Measurements from ENCODE around the gene SERTAD3.
A peak's percentile ranks its signal among the peaks of the same experiment; 100 is the strongest.

The SERTAD3 gene

DNA sequence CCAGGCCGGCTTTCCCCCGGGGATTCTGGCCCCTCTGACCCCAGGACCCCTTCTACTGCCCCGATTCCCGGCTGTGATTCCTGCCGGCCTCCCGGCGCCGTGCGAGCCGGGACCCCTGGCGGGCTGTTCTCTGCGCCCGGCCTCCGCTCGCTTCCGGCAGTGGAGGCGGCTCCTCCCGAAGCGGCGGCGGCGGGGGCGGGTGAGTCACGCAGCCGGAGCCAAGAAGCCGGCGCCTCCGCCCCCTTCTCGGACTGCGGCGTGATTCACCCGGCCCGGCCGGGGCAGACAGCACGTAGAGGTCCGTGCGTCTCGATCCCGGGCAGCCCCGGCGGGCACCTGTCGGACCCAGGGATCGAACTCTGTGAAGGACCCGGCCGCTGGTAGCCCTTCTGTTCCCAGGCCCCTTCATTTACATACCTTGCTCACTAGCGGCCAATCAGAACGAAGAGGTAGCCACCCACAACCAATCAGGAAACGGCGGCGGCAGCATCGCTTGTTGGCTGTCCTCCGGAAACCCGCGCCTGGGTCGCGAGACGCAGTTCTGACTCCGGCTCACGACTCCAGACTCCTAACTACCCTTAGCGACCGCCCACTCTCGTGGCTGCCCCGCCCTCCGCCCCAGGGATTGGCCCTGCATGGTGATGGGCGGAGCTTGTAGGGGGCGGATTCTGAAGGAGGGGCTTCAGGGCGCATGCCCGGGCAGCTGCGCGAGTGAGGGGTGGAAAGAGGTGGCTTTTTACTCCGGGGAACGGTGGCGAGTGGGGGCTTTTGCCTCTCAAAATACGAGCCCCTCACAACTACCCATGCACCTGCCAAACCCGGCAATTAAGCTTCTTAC, 18.5 kb downstream of the SERTAD3 start, which contains the start of gene SERTAD1:
SERTAD1 (minus strand) TSS at position 543 of the 838 bp plus-strand sequence. CDS start 2,446 bp downstream, outside the sequence.
- peak; percentile 100 for DNase-seq (ENCODE audit: low read depth in 2 of 2)

DNA sequence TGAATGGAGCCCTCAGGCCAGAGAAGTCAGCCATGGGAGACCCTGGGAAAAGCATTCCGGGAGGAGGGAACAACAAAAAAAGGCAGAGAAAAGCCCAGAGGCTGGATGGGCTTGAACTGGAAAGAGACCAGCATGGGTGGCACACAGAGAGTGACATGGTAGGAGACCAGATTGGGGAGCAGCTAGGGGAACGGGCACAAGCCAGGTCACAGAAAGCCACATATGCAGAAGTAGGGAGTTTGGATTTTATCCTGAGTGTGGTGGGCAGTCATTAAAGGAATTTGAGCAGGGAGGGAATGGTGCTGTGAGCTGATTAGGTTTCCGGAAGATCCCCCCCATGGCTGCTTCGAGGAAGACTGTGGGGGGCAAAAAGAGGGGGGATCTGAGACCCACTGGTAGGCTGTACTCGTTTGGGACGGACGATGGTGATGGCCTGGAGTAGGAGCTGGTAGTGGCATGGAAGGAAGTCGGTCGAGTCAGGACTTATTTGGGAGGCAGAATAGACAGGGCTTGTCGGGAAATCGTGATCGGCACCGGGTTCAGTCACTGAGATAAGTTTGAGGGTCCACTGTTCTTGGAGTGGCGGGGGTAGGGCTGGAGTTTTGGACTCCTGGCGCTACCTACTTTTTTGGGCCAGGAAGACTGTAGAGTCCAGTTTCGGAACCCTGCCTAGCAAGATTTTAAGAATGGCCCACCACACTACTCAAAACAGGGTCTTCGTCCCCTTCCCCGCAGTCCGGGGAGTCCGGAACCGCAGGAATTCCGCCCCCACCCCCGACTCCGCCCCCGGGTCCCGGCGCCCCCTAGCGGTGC, 19.3 kb downstream of the SERTAD3 start:
- DNase-seq (ENCODE audit: low read depth in 2 of 2), result no peak

DNA sequence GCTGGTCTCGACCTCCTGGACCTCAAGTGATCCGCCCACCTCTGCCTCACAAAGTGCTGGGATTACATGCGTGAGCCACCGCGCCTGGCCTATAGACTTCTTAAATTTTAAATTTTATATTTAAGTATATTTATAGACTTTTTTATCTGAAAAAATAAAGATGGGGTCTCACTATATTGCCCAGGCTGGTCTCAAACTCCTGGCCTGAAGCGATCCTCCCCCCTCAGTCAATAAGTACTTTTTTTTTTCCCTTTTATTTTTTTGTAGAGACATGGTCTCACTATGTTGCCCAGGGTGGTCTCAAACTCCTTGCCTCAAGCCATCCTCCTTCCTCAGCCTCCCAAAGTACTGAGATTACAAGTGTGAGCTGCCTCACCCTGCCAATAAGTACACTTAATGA, 20.2 kb downstream of the SERTAD3 start:
- no peak for DNase-seq (ENCODE audit: low read depth in 2 of 2)

DNA sequence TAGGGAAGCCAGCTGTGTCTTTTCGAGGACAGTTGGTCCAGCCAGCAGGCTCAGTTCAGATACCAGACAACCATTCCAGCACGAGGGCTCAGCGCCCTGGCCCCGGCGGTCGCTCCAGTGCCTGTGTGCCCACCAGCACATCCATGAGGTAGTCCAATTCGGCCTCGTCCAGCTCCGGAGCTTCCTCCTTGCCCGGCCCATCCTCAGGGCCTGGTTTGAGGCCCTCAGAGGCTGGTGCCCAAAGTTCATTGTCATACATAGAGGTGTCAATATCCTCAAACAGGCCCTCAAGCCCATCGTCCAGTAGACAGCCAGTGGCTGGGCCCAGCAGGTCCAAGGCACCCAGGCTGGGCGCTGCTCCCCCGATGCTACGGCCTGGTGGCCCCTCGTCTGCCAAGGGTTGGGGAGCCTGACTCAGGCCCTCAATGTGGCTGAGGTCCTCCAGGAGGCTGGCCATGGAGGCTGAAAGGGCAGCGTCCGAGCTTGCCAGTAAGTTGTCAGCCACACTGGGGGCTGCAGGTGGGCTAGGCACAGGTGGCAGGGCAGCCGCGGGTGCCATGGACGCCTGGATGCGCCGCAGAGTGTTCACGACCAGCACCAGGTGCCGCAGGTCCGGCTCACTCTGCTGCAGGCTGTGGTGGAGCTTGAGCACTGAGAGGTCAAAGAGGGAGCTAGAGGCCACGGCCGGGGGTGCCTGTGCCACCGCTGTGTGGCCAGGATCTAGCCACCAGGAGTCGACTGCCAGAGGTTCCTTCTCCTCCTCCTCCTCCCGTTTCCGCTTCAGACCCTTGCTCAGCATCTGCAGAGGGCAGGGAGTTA, 21.2 kb downstream of the SERTAD3 start:
- no peak for DNase-seq (ENCODE audit: low read depth in 2 of 2)

DNA sequence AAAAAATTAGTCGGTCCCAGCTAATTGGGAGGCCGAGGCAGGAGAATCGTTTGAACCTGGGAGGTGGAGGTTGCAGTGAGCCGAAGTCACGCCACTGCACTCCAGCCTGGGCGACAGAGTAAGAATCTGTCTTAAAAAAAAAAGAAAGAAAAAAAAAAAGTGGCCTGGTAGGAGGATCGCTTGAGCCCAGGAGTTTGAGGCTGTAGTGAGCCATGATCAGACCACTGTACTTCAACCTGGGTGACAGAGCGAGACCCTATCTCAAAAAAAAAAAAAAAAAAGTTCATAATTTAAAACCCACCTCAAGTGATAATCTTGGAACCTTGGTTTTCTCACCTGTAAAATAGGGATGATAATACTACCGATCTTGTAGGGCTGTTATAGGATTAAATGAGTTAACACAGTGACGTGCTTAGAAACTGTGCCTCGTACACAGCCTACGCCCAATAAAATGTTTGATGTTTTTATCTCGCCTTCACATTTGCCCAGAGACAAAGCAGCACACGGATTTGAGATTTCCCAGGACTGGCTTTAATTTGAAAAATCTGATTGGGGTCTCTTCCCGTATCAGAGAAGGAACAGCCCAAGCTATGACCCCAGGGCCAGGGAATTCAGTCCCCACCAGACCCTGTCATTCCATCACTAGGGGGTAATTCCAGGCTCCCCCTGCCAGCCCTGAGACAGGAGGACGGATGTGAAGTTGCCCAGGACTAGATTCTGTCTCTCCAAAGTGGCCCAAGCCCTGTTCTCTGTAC, 22.0 kb downstream of the SERTAD3 start:
- DNase-seq (ENCODE audit: low read depth in 2 of 2), result no peak

DNA sequence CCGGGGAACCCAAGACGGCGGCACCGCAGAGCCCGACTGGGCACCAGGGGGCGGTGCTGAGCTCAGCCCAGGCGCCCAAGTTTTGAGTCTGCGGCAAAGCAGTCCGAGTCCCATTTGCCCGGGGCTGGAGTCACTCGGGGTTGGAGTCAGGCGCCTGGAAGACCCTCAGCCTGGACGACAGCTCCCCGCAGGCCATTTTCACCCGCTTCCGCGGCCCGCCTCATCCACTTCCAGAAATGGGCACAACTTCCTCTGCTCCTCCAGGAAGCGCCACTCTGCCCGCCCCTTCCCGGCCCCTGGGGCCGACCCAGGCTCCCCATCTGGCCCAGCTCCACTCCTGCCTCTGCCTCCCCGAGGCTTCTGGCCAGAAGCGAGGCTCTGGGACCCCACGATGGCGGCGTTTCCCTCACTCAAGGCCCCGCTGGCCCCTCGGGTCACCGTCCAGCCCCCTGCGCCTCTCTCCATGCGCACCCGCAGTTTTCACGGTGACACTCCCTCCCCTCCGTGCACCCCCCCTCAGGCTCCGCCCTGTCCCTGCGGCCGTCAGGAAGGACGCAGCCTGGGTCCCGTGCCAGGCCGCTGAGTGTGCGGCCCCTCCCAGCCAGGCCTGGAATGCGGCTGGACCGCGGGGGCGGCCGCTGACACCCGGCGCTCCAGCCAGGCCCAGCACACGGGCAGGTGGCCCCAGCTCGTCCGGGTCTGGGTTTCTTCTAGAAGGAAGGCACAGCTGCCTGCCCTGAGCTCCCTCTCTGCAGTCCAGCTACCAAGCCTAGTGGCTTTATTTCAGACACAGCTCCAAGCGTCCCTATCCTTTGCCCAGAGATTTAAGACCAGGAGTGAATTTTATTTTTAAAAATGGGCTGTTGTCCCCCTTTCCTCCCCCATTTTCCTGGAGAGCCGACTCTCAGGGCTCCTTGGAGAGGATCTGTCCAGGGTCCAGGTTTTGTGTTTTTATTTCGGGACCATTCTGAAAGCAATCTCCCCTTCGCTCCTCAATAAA, 23.1 kb downstream of the SERTAD3 start:
- peak; percentile 43 to 61 for DNase-seq (ENCODE audit: low read depth in 2 of 2)

DNA sequence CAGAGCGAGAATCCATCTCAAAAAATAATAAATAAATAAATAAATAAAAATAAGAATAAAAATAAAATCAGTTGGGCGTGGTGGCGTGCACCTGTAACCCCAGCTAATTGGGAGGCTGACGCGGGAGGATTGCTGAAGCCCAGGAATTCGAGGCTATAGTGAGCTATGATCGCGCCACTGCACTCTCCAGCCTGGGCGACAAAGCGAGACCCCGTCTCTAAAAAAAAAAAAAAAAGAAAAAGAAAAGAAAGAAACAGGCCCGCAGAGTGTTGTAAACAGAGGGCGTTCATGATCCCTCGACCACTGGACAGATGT, 23.7 kb downstream of the SERTAD3 start:
- DNase-seq (ENCODE audit: low read depth in 2 of 2), result no peak

DNA sequence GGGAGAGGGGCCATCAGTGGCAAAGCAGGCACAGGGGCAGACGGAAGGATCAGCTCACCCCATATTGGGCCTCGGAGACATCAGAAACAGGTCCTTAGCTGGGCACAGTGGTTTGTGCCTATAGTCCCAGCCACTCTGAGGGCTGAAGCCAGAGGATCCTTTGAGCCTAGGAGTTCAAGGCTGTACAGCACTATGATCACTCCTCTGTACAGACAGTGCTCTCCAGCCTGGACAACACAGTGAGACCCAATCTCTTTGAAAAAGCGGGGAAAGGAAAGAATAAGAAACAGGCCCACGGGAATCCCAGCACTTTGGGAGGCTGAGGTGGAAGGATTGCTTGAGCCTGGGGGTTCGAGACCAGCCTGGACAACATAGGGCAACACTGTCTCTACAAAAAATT, 24.4 kb downstream of the SERTAD3 start:
- DNase-seq (ENCODE audit: low read depth in 2 of 2), result no peak

DNA sequence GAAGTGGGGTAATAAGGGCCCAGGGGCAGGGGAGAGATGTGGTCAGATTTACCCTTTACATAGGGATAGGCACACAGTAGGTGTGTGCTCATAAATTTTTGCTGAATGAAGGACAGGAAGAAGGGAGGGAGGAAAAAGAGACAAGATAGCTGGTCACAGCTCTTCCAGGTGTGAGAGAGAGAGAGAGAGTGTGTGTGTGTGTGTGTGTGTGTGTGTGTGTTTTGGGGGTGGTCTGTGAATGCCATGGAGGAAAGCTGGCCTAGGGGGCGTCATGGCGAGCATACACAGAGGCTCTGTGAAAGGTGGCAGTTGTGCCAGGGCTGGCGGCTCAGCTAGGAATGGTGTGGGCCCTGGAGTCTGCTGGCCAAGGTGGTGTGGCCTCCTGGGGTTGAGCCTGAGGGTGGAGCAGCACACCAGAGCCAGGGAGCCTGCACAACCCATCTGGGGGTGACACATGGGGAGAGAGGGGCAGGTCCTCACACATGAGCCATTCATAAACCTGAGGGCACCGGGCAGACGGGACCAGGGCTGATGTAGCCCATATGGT, 25.0 kb downstream of the SERTAD3 start:
- DNase-seq (ENCODE audit: low read depth in 2 of 2), result no peak

DNA sequence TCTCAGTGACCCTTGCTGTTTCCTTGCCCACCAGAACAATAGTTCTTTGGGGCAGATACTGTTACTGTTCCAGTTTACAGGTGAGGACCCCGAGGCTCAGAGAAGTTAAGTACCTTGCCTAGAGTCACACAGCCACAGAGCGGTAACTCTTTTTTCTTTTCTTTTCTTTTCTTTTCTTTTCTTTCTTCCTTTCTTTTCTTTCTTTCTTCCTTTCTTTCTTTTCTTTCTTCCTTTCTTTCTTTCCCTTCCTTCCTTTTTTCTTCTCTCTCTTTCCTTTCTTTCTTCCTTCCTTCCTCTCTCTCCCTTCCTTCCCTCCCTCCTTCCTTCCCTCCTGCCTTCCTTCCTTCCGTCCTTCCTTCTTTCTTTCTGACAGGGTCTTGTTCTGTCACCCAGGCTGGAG, 26.1 kb downstream of the SERTAD3 start:
- no peak for DNase-seq (ENCODE audit: low read depth in 2 of 2)

DNA sequence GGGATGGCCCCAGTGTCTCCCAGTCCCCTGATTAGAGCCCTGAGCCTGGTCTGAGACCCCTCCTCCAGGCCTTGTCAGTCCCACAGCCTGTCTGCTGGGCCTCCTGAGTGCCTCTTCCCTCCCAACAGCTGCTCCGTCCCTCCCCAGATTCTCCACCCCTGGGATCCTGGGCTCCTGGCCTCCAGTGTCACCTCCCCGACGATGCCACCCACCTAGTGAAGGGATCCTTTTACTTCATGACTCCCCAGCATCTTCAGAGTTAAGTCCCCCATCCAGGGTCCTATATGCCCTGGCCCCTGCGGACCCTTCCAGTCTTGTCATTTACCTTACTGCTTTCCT, 26.5 kb downstream of the SERTAD3 start:
- DNase-seq (ENCODE audit: low read depth in 2 of 2), result no peak

DNA sequence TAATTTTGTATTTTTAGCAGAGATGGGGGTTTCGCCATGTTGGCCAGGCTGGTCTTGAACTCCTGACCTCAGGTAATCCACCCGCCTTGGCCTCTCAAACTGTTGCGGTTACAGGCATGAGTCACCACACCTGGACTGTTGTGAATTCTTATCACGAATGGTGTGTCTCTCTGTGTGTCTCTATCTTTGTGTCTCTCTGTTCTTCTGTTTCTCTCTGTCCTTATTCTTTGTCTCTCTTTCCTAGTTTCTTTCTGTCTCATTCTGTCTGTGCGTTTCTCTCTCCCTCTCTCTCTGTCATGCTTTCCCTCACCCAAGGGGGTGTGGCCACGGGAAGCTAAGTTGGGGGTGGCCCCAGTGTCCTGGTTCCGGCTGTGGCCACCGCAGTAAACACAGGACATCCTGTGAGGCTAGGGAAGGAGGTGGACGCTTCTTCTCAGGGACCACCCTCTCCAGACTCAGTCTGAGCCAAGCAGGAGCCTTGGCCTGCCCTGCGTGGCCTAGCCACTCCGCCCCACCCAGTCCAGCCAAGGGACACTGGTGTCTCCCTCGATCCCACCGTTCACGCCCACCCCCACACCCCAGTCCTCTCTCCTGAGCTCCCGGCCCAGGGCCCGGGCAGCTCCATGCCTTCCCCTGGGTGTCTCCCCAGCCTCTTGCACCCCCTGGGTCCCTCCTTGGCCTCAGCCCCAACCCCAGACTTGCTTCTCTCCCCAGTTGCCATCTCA, 27.1 kb downstream of the SERTAD3 start:
- DNase-seq (ENCODE audit: low read depth in 2 of 2), result no peak

DNA sequence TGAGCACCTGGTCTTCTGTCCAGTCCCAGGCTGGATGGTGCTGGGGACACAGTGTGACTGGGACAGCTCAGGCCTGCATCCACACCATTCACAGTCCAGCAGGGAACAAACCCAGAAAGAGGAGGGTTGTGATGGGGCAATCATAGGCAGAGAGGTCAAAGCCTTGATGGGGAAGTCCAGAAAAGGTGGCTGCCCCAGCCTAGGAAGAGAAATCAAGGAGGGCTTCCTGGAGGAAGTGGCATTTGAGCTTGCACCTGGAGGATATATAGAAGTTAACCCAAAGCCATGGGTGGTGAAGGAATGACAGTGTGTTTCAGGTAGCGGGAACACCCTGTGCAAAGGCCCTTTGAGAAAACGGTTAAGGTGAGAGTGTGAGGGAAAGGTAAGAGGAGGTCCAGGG, 28.4 kb downstream of the SERTAD3 start:
- DNase-seq (ENCODE audit: low read depth in 2 of 2), result no peak

DNA sequence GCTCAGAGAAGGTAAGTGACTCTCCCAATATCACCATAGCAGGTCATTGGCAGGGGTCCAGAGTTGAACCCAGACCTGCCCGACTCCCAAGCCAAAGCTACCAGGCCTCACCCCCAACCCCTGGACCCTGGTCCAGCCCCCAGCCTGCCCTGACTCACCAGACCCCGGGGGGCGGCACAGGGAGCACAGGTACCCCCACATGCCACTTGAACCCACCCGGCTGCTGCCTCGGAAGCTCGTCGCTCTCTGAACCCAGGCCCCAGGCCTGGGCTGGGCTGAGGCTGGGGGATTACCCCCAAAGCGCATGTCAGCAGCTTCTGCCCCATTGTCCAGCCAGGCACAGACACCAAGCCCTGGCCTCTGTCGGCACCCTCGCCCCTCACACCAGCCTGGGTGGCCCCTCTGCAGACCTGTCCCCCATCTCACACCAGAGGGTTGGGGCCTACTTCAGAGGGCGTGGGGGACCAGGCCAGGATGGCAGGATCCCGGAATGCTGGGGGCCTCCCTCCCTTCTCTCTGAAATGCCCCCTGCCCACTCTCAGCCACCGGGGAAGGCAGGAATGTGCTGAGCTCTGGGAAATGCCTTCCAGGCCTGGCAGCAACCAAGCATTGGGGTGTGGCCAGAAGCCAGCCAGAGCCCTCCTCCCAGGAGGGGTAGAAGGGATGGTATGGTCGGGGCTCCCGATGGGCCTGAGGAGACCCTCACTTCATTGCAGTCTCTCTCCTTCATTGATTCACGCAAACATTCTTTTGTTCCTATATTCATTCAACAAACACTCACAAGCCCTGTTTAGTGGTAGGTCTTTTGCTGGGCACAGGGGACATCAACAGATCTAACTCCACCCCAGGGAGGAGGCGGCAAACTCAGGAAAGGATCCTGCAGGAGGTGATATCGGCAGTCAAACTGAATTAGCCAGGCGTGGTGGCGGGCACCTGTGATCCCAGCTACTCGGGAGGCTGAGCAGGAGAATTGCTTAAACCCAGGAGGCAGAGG, 29.3 kb downstream of the SERTAD3 start:
- DNase-seq (ENCODE audit: low read depth in 2 of 2), result no peak

DNA sequence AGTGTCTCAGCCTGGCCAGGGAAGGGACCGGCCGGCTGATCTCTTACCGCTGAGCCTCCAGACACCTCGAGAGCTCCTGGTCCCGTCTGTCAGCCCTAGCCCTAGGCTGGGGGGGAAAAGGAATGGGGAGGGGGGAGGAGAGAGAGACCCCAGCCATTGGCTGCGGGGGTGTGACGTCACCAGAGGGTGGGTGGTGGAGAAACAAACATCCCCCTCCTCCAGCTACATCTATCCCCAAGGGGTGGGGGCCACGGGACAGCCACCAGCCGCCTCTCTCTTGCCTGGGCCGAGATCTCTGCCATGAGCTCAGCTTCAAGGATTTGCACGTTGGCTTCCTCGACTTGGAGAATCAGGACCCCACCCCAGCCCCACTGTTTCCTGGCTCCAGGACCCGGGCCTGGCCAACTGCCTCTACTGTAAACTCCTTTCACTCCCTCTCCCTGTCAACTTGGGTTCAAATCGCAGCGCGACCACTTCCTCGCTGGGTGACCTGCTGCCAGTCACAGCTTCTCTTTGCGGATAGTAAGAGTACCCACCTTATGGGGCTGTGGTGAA, 30.8 kb downstream of the SERTAD3 start, which contains the start of gene PRX:
PRX (minus strand) TSS at position 88 of the 555 bp plus-strand sequence. CDS start 5,446 bp downstream, outside the sequence.
- no peak for DNase-seq (ENCODE audit: low read depth in 2 of 2)

DNA sequence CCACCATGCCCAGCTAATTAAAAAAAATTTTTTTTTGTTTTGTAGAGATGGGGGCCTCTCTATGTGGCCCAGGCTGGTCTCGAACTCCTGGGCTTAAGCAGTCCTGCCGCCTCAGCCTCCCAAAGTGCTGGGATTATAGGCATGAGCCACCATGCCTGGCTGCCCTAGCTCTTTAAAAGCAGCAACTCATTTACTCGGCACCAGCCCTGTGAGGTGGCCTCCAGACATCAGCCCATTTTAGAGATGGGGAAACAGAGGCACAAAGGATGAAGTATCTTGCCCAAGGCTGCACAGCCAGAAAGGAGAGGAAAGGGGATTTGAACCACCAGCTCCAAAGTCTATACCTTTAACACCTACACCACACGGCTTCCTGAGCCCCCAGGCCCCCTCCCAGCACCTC, 31.3 kb downstream of the SERTAD3 start:
- no peak for DNase-seq (ENCODE audit: low read depth in 2 of 2)

DNA sequence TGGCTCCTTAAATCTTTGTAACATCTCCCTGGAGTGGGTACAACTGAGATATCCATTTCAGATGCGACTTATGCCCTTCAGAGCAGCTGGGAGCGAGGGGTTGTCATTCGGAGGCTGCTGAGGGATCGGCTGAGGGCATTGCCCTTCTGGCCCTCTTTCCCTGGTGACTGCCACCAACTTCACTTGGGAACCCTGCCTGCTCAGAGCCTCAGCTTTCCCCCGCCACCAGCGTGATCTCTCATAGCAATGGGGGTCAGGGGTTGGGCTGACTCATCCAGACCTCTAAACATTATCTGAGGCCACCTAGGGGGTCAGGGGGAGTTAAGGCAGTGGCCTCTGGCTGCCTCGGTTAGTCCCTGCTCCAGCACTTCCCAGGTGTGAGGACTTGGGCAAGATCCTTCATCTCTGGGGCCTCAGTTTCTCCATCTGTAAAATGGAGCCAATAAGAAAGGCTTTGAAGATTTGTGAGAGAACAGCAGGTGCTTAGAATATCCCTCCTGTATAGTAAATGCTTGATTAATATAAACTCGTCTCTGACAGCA, 32.1 kb downstream of the SERTAD3 start:
- DNase-seq (ENCODE audit: low read depth in 2 of 2), result no peak
